ENCODE data around the gene SV2C. TPM values are rescaled to one million over a fixed set of nuclear protein-coding genes. Genes with fewer than 3 reads are reported as not detected.
"Not testable (repeated sequence)": the region's sequence is repeated elsewhere in the genome, so short reads cannot be mapped to it uniquely, and the experiment has no call there.

SV2C gene
- total RNA-seq, 2 donors from 2014 or later = 0.05 TPM; not detected in 1

DNA sequence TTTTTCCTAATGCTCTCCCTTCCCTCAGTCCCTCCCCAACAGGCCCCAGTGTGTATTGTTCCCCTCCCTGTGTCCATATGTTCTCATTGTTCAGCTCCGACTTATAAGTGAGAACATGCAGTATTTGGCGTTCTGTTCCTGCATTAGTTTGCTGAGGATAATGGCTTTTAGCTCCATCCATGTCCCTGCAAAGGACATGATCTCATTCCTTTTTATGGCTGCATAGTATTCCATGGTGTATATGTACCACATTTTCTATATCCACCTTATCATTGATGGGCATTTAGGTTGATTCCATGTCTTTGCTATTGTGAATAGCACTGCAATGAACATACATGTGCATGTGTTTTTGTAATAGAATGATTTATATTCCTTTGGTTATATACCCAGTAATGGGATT, 6.0 kb downstream of the SV2C start:
- intact Hi-C loops (cut with DNase I); DNase-seq (ENCODE audit: low spot score): not testable (repeated sequence)

DNA sequence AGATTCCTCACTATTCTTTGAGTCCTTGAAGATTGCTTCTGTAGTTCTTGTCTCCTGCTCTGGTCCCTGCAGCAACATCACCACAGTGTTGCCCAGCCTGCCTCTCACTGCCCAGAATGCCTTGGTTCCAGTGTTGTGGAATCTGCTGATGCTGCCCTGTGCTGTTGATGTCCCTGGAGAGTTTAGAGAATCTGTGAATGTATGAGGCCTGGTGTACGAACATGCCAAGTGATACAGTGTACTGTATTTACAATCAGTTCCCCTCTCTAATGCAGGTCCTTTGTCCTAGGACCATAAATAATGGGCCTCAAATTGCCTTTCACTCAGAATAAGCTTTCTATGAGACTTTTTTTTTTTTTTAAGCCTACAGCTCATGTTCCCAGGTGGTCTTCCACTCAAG, 8.2 kb downstream of the SV2C start:
- DNase-seq (ENCODE audit: low spot score) = no peak
- intact Hi-C loops (cut with DNase I) = no loop called here

DNA sequence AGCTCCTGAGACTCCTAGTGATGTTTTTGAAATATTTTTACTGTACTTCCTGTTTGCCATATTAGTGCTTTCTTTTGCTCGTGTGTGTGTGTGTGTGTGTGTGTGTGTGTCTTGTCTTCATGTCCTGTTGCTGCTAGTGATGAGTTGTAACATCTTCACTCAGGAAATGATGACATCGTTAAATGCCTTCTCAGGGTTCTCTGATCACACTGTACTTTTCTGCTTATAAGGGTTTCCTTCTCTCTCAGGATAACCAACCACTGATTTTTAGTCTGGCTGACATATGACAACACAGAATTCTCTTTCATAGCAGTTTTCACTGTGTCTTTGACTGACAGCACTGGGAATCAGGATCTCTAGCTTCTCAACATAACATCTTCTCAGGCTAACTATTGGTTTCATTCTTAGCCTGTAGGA, 16.1 kb downstream of the SV2C start:
- DNase-seq (ENCODE audit: low spot score) = no peak
- intact Hi-C loops (cut with DNase I) = no loop called here

GRCh38 chr5:76099756-76100155, 16.6 kb downstream of the SV2C start:
- intact Hi-C loops (cut with DNase I) = no loop called here
- no peak for DNase-seq (ENCODE audit: low spot score)

DNA sequence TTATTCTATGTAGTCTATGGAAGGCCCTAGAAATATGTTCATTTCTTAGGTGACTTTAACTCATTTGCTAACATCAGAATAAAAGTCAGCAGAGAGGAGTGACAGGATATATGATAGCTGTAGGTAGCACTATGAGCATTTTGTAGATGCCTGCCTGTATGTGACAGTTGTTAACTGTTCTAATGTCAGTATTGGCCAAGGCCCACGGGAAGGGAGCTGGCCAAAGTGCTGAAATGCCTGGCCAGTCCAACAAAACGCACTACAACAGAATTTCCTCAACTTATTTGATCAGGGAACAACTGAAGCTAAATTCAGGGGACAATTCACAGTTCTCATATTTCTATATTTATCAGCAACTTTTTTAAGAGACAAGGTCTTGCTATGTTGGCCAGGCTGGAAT, 20.8 kb downstream of the SV2C start:
- intact Hi-C loops (cut with DNase I) = no loop called here
- DNase-seq (ENCODE audit: low spot score) = no peak

DNA sequence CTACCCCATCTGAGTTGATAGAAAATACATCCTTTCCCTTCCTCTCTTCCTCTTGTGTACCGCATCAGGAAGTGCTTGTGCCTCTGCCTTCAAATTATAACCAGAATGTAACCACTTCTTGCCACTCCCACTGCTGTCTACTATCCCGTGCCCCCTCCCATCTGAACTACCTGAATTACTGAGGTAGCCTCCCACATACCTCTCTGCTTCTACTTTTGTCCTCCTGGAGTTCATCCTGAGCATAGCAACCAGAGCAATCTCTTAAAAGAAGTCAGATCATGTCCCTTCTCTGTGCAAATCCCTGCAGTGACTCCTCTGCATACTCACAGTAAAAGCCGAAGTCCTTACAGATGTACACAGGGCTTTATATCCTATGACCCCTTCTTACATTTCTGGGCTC, 23.0 kb downstream of the SV2C start:
- DNase-seq (ENCODE audit: low spot score) = no peak
- intact Hi-C loops (cut with DNase I) = no loop called here

GRCh38 chr5:76111477-76112174, 28.4 kb downstream of the SV2C start:
- intact Hi-C loops (cut with DNase I) = no loop called here
- DNase-seq (ENCODE audit: low spot score) = no peak

DNA sequence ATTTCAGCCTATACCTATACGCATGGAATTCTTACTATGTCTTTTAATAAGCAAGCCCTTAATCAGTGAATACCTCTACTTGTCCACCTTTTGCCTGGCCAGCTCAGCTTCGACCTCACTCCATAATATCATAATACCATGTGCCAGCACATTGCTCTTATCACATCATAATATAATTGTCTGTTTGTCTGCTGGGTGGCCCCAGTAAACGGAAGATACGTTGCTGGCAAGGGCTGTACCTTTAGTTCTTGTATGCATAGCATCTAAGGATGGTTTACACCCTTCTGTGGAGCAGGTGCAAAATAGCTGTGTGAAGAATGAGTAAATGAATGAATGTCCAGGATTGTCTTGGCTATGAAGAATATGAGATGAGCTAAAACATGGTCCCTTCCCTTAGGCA, 29.9 kb downstream of the SV2C start:
- intact Hi-C loops (cut with DNase I) = no loop called here
- DNase-seq (ENCODE audit: low spot score) = no peak

DNA sequence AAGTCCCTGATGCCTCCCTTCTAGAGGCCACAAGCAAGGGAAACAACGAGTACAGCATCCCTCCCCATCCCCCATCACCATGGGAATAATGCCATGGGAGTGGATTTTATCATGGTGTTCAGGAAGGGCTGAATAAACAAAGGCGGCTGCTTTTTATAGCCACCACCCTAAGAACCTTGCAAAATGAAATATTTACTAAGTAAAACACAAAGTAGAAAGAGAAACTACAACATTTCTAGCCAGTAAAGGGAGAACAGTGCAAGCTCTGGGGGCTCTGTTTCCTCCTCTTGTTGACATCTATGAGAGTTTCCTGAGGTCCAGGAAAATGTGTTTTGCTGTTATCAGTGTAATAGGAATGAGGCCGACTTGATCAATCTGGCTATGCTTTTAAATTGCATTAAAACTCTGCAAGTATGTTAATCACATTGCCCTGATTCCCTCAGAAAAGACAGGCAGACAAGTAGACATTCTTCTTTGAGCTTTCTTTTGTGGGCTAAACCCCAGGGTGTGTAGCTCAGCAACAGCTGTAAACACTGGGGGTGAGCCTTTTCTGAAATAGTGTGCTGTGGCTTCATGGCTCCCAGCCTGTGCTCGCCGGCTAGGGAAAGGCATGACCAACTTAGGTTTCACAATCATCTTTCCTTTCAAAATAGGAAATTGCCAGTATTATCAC, 31.1 kb downstream of the SV2C start:
- DNase-seq (ENCODE audit: low spot score) = no peak
- intact Hi-C loops (cut with DNase I) = no loop called here

DNA sequence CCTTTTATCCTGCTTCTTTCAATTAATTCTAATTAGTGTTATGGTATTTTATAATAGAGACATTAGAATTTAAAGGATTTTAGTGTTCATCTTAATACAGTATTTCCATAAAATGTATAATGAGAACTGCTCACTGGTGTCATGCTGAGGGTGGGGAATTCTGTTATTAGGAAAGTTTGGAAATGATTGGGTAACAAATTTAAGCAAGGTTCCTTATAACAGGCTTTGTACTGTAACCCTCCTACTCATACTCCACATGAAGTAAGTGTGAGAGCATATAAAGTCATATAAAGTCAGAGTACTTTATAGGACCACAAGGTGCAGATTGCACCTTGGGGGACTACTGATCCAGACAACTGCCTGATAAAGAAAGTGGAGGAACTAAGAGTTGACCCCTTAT, 42.2 kb downstream of the SV2C start:
- intact Hi-C loops (cut with DNase I) = loop anchor here in 1 of 2 donors (5.0 kb wide), 1 partner anchor 583 kb away; no protein-coding TSS in a partner anchor

DNA sequence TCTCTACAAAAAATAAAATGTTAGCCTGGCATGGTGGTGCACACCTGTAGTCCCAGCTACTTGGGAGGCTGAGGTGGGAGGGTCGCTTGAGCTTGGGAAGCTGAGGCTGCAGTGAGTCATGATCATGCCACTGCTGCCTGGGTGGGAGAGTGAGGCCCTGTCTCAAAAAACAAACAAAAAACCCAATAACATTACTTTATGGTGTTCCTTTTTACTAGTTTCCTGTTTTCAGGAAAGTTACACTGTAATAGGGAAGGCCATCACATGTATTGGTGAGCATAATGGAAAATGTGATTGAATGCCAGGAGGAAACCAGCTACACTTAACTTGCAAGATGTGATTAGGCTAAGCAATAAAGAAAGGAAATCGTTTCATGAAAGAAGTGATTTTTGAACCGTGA, 42.7 kb downstream of the SV2C start:
- intact Hi-C loops (cut with DNase I) = loop anchor here in 1 of 2 donors (5.0 kb wide), 1 partner anchor 584 kb away; no protein-coding TSS in a partner anchor
- DNase-seq (ENCODE audit: low spot score) = no peak

More for the DNA sequence above, 42.2 kb downstream of the SV2C start:
- no peak for DNase-seq (ENCODE audit: low spot score)

DNA sequence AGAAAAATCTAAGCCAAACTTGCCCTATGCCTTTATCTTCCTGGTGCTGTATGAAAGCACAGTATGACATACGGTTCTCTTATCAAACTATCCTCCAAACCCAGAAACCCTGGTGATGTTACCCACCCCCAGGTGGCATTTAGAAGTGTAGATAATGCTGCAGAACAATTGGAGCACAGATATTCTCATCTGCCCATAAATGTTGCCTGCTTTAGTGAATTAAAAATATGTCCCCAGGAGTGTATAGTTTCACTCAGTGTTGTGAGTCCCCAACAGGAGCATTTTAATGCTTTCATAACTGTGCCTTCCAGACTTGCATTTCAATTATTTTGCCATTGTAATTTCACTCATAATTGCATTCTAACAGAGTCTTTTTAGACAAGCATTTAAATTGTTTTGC, 50.8 kb downstream of the SV2C start:
- no peak for DNase-seq (ENCODE audit: low spot score)
- intact Hi-C loops (cut with DNase I) = no loop called here

DNA sequence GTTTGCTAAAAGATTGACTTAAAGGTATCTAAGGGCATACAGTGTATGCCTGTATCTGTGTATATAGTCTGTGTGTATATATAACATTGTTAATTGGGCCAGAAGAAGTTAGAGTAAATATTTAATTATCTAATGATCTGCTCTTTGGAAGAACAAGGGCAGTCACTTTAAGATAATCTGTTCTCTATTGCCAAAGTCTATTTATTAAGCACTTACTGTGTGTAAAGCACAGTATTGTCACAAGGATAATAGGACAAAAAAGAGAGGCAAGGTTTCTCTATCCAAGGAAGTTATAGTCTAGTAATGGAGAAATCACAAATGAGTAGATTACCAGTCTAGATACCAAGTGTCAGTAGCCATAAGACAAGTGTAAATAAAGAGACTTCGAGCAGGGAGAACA, 51.5 kb downstream of the SV2C start:
- DNase-seq (ENCODE audit: low spot score) = no peak
- intact Hi-C loops (cut with DNase I) = no loop called here

GRCh38 chr5:76137887-76138542, 54.8 kb downstream of the SV2C start:
- no peak for DNase-seq (ENCODE audit: low spot score)
- intact Hi-C loops (cut with DNase I) = no loop called here

DNA sequence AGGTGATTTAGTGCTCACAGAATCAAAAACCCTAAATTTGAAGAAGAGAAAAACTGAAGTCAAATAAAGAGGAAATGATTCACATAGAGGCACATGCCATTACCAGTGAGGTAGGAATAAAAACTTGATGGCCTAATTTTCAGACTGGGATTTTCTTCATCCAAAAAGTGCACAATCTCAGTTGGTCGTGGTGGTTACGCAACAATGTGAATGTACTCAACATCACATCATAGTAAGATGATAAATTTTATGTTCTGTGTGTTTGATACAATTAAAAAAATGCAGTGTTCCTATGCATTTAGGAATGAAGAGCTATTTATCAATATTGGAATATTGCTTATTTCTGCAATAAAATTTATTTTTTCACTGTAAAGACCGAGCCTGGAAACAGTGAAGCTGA, 60.7 kb downstream of the SV2C start:
- intact Hi-C loops (cut with DNase I) = no loop called here
- no peak for DNase-seq (ENCODE audit: low spot score)

GRCh38 chr5:76144513-76145274, 61.5 kb downstream of the SV2C start:
- intact Hi-C loops (cut with DNase I) = no loop called here
- no peak for DNase-seq (ENCODE audit: low spot score)

- intact Hi-C loops (cut with DNase I) = no loop called here
- DNase-seq (ENCODE audit: low spot score) = no peak
Observed at GRCh38 chr5:76145945-76146344, 62.8 kb downstream of the SV2C start.

- DNase-seq (ENCODE audit: low spot score) = no peak
- intact Hi-C loops (cut with DNase I) = no loop called here
Observed at GRCh38 chr5:76149636-76150035, 66.5 kb downstream of the SV2C start.

DNA sequence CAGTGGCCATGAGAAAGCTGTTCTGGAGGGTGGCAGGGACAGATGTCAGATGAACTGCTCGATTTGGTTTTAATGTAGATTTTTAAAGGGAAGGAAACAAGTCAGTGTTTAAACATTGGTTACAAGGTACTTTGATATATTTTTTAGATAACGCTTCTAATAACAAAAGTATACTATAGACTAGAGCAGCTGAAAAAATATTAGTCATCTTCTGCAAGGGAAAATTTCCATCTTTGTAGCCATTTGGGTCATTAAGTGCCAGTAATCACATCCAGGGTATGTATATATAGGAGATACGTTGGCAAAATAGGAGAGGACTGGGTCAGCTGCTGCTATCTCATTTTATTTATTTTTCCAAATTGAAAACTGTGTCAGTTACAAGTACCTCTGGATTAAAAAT, 69.0 kb downstream of the SV2C start:
- intact Hi-C loops (cut with DNase I) = no loop called here
- no peak for DNase-seq (ENCODE audit: low spot score)

- DNase-seq (ENCODE audit: low spot score) = no peak
- intact Hi-C loops (cut with DNase I) = no loop called here
Observed at GRCh38 chr5:76152700-76153099, 69.5 kb downstream of the SV2C start.
